Measurements from ENCODE around the gene CBR1. TPM values are rescaled to one million over a fixed set of nuclear protein-coding genes. Genes with fewer than 3 reads are reported as not detected.
A peak's percentile ranks its signal among the peaks of the same experiment; 100 is the strongest.

The CBR1 gene
- polyA plus RNA-seq, 1 donor (not counting 4 experiments of a cell fraction or from before 2014, with no cell fraction given) = 207 TPM

GRCh38 chr21:36077758-36078157 is 7.9 kb downstream of the CBR1 start:
- no peak for DNase-seq (ENCODE audit: low read depth, low spot score)
- no peaks in the 10 kb centered on the region for H3K27me3 ChIP-seq (ENCODE audit: control insufficient read depth, extremely low read depth, insufficient read depth, low read length)
- H3K79me2 ChIP-seq (ENCODE audit: control insufficient read depth, insufficient read depth, low read length) = no peaks in the 10 kb centered on the region
- no peak overlapping the region for H3K4me3 ChIP-seq (ENCODE audit: control insufficient read depth in 2 of 3, extremely low read depth in 1 of 3, insufficient read depth in 2 of 3, low read depth in 1 of 3, low read length in 3 of 3)
- H2AFZ ChIP-seq (ENCODE audit: control insufficient read depth, low read length) = peak overlapping the region; percentile 13
- TF ChIP-seq CTCF (optimal IDR thresholded peaks at IDR 0.05 in 1 of 3, IDR thresholded peaks at IDR 0.05 in 1 of 3, conservative IDR thresholded peaks at IDR 0.05 in 1 of 3; ENCODE audit: extremely low read depth in 1 of 3, insufficient read depth in 2 of 3, low read length in 3 of 3) (no peak), EZH2 (IDR thresholded peaks at IDR 0.05; ENCODE audit: low read length) (no peak)
- FAIRE-seq = no peak
- H4K20me1 ChIP-seq (ENCODE audit: control insufficient read depth, extremely low read depth, insufficient read depth, low read length) = no peaks in the 10 kb centered on the region
- dilution Hi-C loops (cut with MboI; ENCODE audit: extremely low pct_ligation_motif_present, low sequenced_read_pairs) = no loop called here
- H3K4me1 ChIP-seq (ENCODE audit: control insufficient read depth, extremely low read depth, insufficient read depth, low read length) = peaks cover 39% of the 10 kb centered on the region
- no peak overlapping the region for H3K4me2 ChIP-seq (ENCODE audit: control insufficient read depth, extremely low read depth, insufficient read depth, low read depth, low read length)
- H3K9me3 ChIP-seq (ENCODE audit: control insufficient read depth, low read depth, low read length) = no peaks in the 10 kb centered on the region
- no peak overlapping the region for H3K9ac ChIP-seq (ENCODE audit: control insufficient read depth, extremely low read depth, insufficient read depth, low read length)
- H3K9me1 ChIP-seq (ENCODE audit: control insufficient read depth, extremely low read depth, insufficient read depth, low read length) = no peaks in the 10 kb centered on the region
- H3K36me3 ChIP-seq (ENCODE audit: control insufficient read depth in 2 of 2, extremely low read depth in 1 of 2, insufficient read depth in 2 of 2, low read length in 2 of 2) = peaks cover 0 to 2% of the 10 kb centered on the region in 2 experiments
- no peak overlapping the region for H3K27ac ChIP-seq (ENCODE audit: control insufficient read depth, insufficient read depth, low read length)

- no peak overlapping the region for H2AFZ ChIP-seq (ENCODE audit: control insufficient read depth, low read length)
- H3K27ac ChIP-seq (ENCODE audit: control insufficient read depth, insufficient read depth, low read length) = no peak overlapping the region
- H4K20me1 ChIP-seq (ENCODE audit: control insufficient read depth, extremely low read depth, insufficient read depth, low read length) = no peaks in the 10 kb centered on the region
These were observed 9.3 kb downstream of the CBR1 start for GRCh38 chr21:36079010-36079649.

More at GRCh38 chr21:36079010-36079649, 9.3 kb downstream of the CBR1 start:
- H3K27me3 ChIP-seq (ENCODE audit: control insufficient read depth, extremely low read depth, insufficient read depth, low read length) = no peaks in the 10 kb centered on the region
- H3K36me3 ChIP-seq (ENCODE audit: control insufficient read depth in 2 of 2, extremely low read depth in 1 of 2, insufficient read depth in 2 of 2, low read length in 2 of 2) = no peaks in the 10 kb centered on the region
- DNase-seq (ENCODE audit: low read depth, low spot score) (no peak), FAIRE-seq (no peak)
- dilution Hi-C loops (cut with MboI; ENCODE audit: extremely low pct_ligation_motif_present, low sequenced_read_pairs) = no loop called here
- no peaks in the 10 kb centered on the region for H3K79me2 ChIP-seq (ENCODE audit: control insufficient read depth, insufficient read depth, low read length)
- H3K4me3 ChIP-seq (ENCODE audit: control insufficient read depth in 2 of 3, extremely low read depth in 1 of 3, insufficient read depth in 2 of 3, low read depth in 1 of 3, low read length in 3 of 3) = no peak overlapping the region
- no peak overlapping the region for H3K4me2 ChIP-seq (ENCODE audit: control insufficient read depth, extremely low read depth, insufficient read depth, low read depth, low read length)
- peaks cover 28% of the 10 kb centered on the region for H3K4me1 ChIP-seq (ENCODE audit: control insufficient read depth, extremely low read depth, insufficient read depth, low read length)
- H3K9ac ChIP-seq (ENCODE audit: control insufficient read depth, extremely low read depth, insufficient read depth, low read length) = no peak overlapping the region
- TF ChIP-seq CTCF (optimal IDR thresholded peaks at IDR 0.05 in 1 of 3, IDR thresholded peaks at IDR 0.05 in 1 of 3, conservative IDR thresholded peaks at IDR 0.05 in 1 of 3; ENCODE audit: extremely low read depth in 1 of 3, insufficient read depth in 2 of 3, low read length in 3 of 3) (no peak), EZH2 (IDR thresholded peaks at IDR 0.05; ENCODE audit: low read length) (no peak)
- no peaks in the 10 kb centered on the region for H3K9me1 ChIP-seq (ENCODE audit: control insufficient read depth, extremely low read depth, insufficient read depth, low read length)
- H3K9me3 ChIP-seq (ENCODE audit: control insufficient read depth, low read depth, low read length) = no peaks in the 10 kb centered on the region

All from keratinocyte (primary cell).